Hematopoietic multipotent progenitor cell (in vitro differentiated cells): ENCODE data around the gene RHOT2. TPM values are rescaled to one million over a fixed set of nuclear protein-coding genes. Genes with fewer than 3 reads are reported as not detected.
A peak's percentile ranks its signal among the peaks of the same experiment; 100 is the strongest.

Experiments used
- DNase-seq, 3 donors: peaks; one replicate each; pipeline ENCODE4 v3.0.0-alpha.2; 2011 to 2015; ENCODE audit warnings: low read depth in 2 of 3, low spot score in 2 of 3
- total RNA-seq: library from RNA; depleted of rRNA; stranded (reverse); fragments of >200 nt; gene quantifications from one replicate; pipeline ENCODE4 v1.2.3, GENCODE V29; 2012

RHOT2 gene
- total RNA-seq, 1 donor, result 44.7 TPM

GRCh38 chr16:711084-711483 lies 43.2 kb downstream of the RHOT2 start:
- DNase-seq, result no peak

- DNase-seq, result peak; percentile 67 to 70 (median 68)
Measured at GRCh38 chr16:711548-712320, 43.8 kb downstream of the RHOT2 start.

- peak in 1 of 3 donors; percentile 54 for DNase-seq
Measured at GRCh38 chr16:712740-713250, 44.9 kb downstream of the RHOT2 start.

GRCh38 chr16:714079-714478 lies 46.1 kb downstream of the RHOT2 start:
- DNase-seq, result no peak

- peak; percentile 70 to 83 (median 81) for DNase-seq
Measured at GRCh38 chr16:714558-715476, 46.9 kb downstream of the RHOT2 start, which contains the start of gene METRN. Gene METRN, plus strand, starts transcription at chr16:715118. Its CDS starts 172 bp downstream, at chr16:715290.

- no peak for DNase-seq
Measured at GRCh38 chr16:715477-716199, 47.7 kb downstream of the RHOT2 start.

GRCh38 chr16:716200-716568 lies 48.3 kb downstream of the RHOT2 start:
- DNase-seq, result no peak

- no peak for DNase-seq
Measured at GRCh38 chr16:716768-717325, 48.9 kb downstream of the RHOT2 start.

- no peak for DNase-seq
Measured at GRCh38 chr16:717450-718245, 49.7 kb downstream of the RHOT2 start.

- no peak for DNase-seq
Measured at GRCh38 chr16:718389-718788, 50.5 kb downstream of the RHOT2 start.

GRCh38 chr16:718922-719321 lies 51.0 kb downstream of the RHOT2 start:
- DNase-seq, result no peak

GRCh38 chr16:719815-720446 lies 52.0 kb downstream of the RHOT2 start:
- no peak for DNase-seq

- peak in 1 of 3 donors; percentile 53 for DNase-seq
Measured at GRCh38 chr16:720447-720989, 52.6 kb downstream of the RHOT2 start.

GRCh38 chr16:720990-721764 lies 53.2 kb downstream of the RHOT2 start, which contains the start of gene ANTKMT:
Gene ANTKMT, plus strand, starts transcription at chr16:721146. Its CDS starts 129 bp downstream, at chr16:721275.
- DNase-seq, result peak; percentile 62 to 87 (median 85)

GRCh38 chr16:721765-722540 lies 54.0 kb downstream of the RHOT2 start:
- no peak for DNase-seq

GRCh38 chr16:722835-723633 lies 55.1 kb downstream of the RHOT2 start:
- no peak for DNase-seq
